ENCODE results near the gene USP24. TPM values are rescaled to one million over a fixed set of nuclear protein-coding genes. Genes with fewer than 3 reads are reported as not detected.
"Not testable (repeated sequence)": the region's sequence is repeated elsewhere in the genome, so short reads cannot be mapped to it uniquely, and the experiment has no call there.

The USP24 gene
- total RNA-seq, 2 experiments from 2014 or later: 37.5 to 39.9 TPM

- Mint-ChIP-seq H3K27me3 (peaks cover 47% of the 10 kb centered on the region), H3K27ac (no peak overlapping the region), H3K4me1 (no peaks in the 10 kb centered on the region), H3K4me3 (no peak overlapping the region), H3K36me3 (ENCODE audit: low read depth) (no peaks in the 10 kb centered on the region), H3K9me3 (no peaks in the 10 kb centered on the region)
- ChIA-PET POLR2A (no interaction called here), CTCF (no interaction called here)
- DNase-seq: no peak
Observed at GRCh38 chr1:55034476-55035133, 180.6 kb downstream of the USP24 start.

GRCh38 chr1:55033265-55033614, 181.9 kb downstream of the USP24 start:
- POLR2A ChIA-PET: no interaction called here
- Mint-ChIP-seq H3K36me3 (ENCODE audit: low read depth) (no peaks in the 10 kb centered on the region), H3K27me3 (peaks cover 33% of the 10 kb centered on the region), H3K9me3 (no peaks in the 10 kb centered on the region), H3K4me3 (no peak overlapping the region), H3K4me1 (no peaks in the 10 kb centered on the region), H3K27ac (no peak overlapping the region)
- CTCF ChIA-PET: interaction anchor here (0.6 to 1.6 kb wide), 2 partner anchors 11 to 1162 kb away, joined by 3 to 5 read pairs; no protein-coding TSS in a partner anchor
- no peak for DNase-seq

- POLR2A ChIA-PET; H3K36me3 Mint-ChIP-seq (ENCODE audit: low read depth); H3K4me3 Mint-ChIP-seq; H3K9me3 Mint-ChIP-seq; H3K4me1 Mint-ChIP-seq; CTCF ChIA-PET; H3K27ac Mint-ChIP-seq; DNase-seq: not testable (repeated sequence)
- H3K27me3 Mint-ChIP-seq: peaks cover 15% of the 10 kb centered on the region
Observed at GRCh38 chr1:55031098-55031497, 184.1 kb downstream of the USP24 start.

GRCh38 chr1:55026682-55027081, 188.5 kb downstream of the USP24 start:
- H3K9me3 Mint-ChIP-seq; POLR2A ChIA-PET; H3K27me3 Mint-ChIP-seq; H3K27ac Mint-ChIP-seq; H3K4me1 Mint-ChIP-seq; CTCF ChIA-PET; DNase-seq; H3K4me3 Mint-ChIP-seq; H3K36me3 Mint-ChIP-seq (ENCODE audit: low read depth): not testable (repeated sequence)

- DNase-seq; H3K4me1 Mint-ChIP-seq; H3K27me3 Mint-ChIP-seq; H3K27ac Mint-ChIP-seq; POLR2A ChIA-PET; CTCF ChIA-PET; H3K36me3 Mint-ChIP-seq (ENCODE audit: low read depth); H3K4me3 Mint-ChIP-seq; H3K9me3 Mint-ChIP-seq: not testable (repeated sequence)
Observed at GRCh38 chr1:55024163-55024562, 191.0 kb downstream of the USP24 start.

- ChIA-PET CTCF (interaction anchor here (0.8 to 3.2 kb wide), 10 partner anchors 9 to 135 kb away, joined by 3 to 30 read pairs (median 4); partner anchors contain the start of gene DHCR24), POLR2A (no interaction called here)
- H3K4me1 Mint-ChIP-seq: peaks cover 3% of the 10 kb centered on the region
- H3K27me3 Mint-ChIP-seq: no peaks in the 10 kb centered on the region
- no peak overlapping the region for H3K27ac Mint-ChIP-seq
- peak; percentile 73 for DNase-seq
- no peak overlapping the region for H3K4me3 Mint-ChIP-seq
- no peaks in the 10 kb centered on the region for H3K9me3 Mint-ChIP-seq
- no peaks in the 10 kb centered on the region for H3K36me3 Mint-ChIP-seq (ENCODE audit: low read depth)
Observed at GRCh38 chr1:55021942-55022546, 193.1 kb downstream of the USP24 start.

GRCh38 chr1:55018395-55018794, 196.8 kb downstream of the USP24 start:
- Mint-ChIP-seq H3K27me3 (peaks cover 20% of the 10 kb centered on the region), H3K4me1 (no peaks in the 10 kb centered on the region), H3K4me3 (no peak overlapping the region), H3K36me3 (ENCODE audit: low read depth) (no peaks in the 10 kb centered on the region), H3K27ac (no peak overlapping the region), H3K9me3 (no peaks in the 10 kb centered on the region)
- no peak for DNase-seq
- POLR2A ChIA-PET: no interaction called here
- CTCF ChIA-PET: interaction anchor here (1.5 to 1.6 kb wide), 2 partner anchors 15 to 22 kb away, joined by 3 to 4 read pairs; no protein-coding TSS in a partner anchor

Small RNA genes within 50 kb of the gene (microRNA-seq; reads per million reads assigned to microRNA genes)
- not detected for gene MIR4422 (ENCODE audit: borderline microRNAs expressed, borderline replicate concordance)

Other genes with a start within 250 kb of the USP24 start
- not detected for gene TMEM61, start 234.7 kb downstream of the USP24 start, total RNA-seq
- gene BSND, start 216.4 kb downstream of the USP24 start, total RNA-seq: under 1 TPM in 1 of 2 experiments, not detected in 1; 0.05 TPM
- gene PCSK9, start 175.8 kb downstream of the USP24 start, total RNA-seq: not detected

Data from activated CD4-positive, alpha-beta T cell treated with anti-CD3 and anti-CD28 coated beads, Interleukin-2, amount 10 ng/mL, durations not matched to agents 7 days and 5 days (primary cell).